CD14-positive monocyte (primary cell): ENCODE results near the gene NXNL1. TPM values are rescaled to one million over a fixed set of nuclear protein-coding genes. Genes with fewer than 3 reads are reported as not detected.

ENCODE experiments used
- DNase-seq, 3 donors: peaks; one replicate each; pipeline ENCODE4 v3.0.0-alpha.2; 2011 to 2022
- H2AFZ ChIP-seq: 2 replicates; pipeline ENCODE4 v1.6.0; 2012; ENCODE audit warnings: mild to moderate bottlenecking, low read depth, low read length, inconsistent platforms; ENCODE audit not compliant: insufficient read depth, poor library complexity, severe bottlenecking
- H3K27ac ChIP-seq, 2 donors: 1 replicate in 1 of 2; 2 replicates in 1 of 2; pipeline ENCODE4 v1.5.1; 2012 to 2013; ENCODE audit warnings: low read length in 2 of 2, control low read depth in 1 of 2, inconsistent platforms in 1 of 2, low read depth in 1 of 2, mild to moderate bottlenecking in 1 of 2
- H3K27me3 ChIP-seq, 2 donors: one replicate each; pipeline versions ENCODE4 v1.6.0 to v1.6.1; 2011 to 2013; ENCODE audit warnings: low read length in 2 of 2; ENCODE audit not compliant: control insufficient read depth in 2 of 2, insufficient read depth in 2 of 2
- H3K36me3 ChIP-seq, 2 donors: replicated peaks in 1 of 2; 1 replicate in 1 of 2; 2 replicates in 1 of 2; pipeline versions ENCODE4 v1.5.1 to v1.6.1; 2012 to 2013; ENCODE audit warnings: low read length in 2 of 2, control low read depth in 1 of 2, inconsistent platforms in 1 of 2, mild to moderate bottlenecking in 1 of 2; ENCODE audit not compliant: insufficient read depth in 2 of 2, control insufficient read depth in 1 of 2
- H3K4me1 ChIP-seq, 2 donors: 1 replicate in 1 of 2; 2 replicates in 1 of 2; pipeline versions ENCODE4 v1.5.1 to v1.6.1; 2012 to 2013; ENCODE audit warnings: low read length in 2 of 2, control low read depth in 1 of 2, inconsistent platforms in 1 of 2, mild to moderate bottlenecking in 1 of 2, moderate library complexity in 1 of 2; ENCODE audit not compliant: insufficient read depth in 2 of 2, control insufficient read depth in 1 of 2
- H3K4me2 ChIP-seq: replicated peaks from 2 replicates; pipeline ENCODE3; 2012; ENCODE audit warnings: low read length, moderate library complexity, mild to moderate bottlenecking; ENCODE audit not compliant: poor library complexity, severe bottlenecking; ENCODE audit errors: extremely low read depth
- H3K4me3 ChIP-seq, 3 experiments: fragments of 200-600 bp in 1 of 3; sonication (generic) in 1 of 3; replicated peaks in 1 of 3; 1 replicate in 2 of 3; 2 replicates in 1 of 3; pipeline ENCODE4 v1.5.1; 2011 to 2013; ENCODE audit warnings: low read length in 3 of 3, mild to moderate bottlenecking in 3 of 3, control low read depth in 2 of 3, low read depth in 2 of 3, inconsistent platforms in 1 of 3, moderate library complexity in 1 of 3
- H3K79me2 ChIP-seq: 2 replicates; pipeline ENCODE4 v1.6.0; 2012; ENCODE audit warnings: mild to moderate bottlenecking, control low read depth, inconsistent platforms, low read length, moderate library complexity; ENCODE audit not compliant: insufficient read depth
- H3K9ac ChIP-seq: 2 replicates; pipeline ENCODE4 v1.6.0; 2017; ENCODE audit warnings: low read length, mild to moderate bottlenecking; ENCODE audit not compliant: insufficient read depth, poor library complexity, severe bottlenecking
- H3K9me3 ChIP-seq, 2 donors: replicated peaks in 1 of 2; 1 replicate in 1 of 2; 2 replicates in 1 of 2; pipeline versions ENCODE4 v1.5.1 to v1.6.1; 2012 to 2013; ENCODE audit warnings: low read length in 2 of 2, control low read depth in 1 of 2; ENCODE audit not compliant: control insufficient read depth in 1 of 2, insufficient read depth in 1 of 2
- H4K20me1 ChIP-seq: 2 replicates; pipeline ENCODE4 v1.6.0; 2012; ENCODE audit warnings: mild to moderate bottlenecking, low read length, control low read depth, moderate library complexity; ENCODE audit not compliant: insufficient read depth
- H3K27ac Mint-ChIP-seq, 7 donors: one replicate each; pipeline ENCODE4 v1.8.0; 2020; ENCODE audit warnings: mild to moderate bottlenecking in 7 of 7, mixed read lengths in 7 of 7, moderate library complexity in 6 of 7, inconsistent platforms in 2 of 7
- H3K27me3 Mint-ChIP-seq, 3 donors: one replicate each; pipeline ENCODE4 v1.8.0; 2021 to 2022; ENCODE audit warnings: low read depth in 3 of 3, mild to moderate bottlenecking in 3 of 3, mixed read lengths in 3 of 3, moderate library complexity in 3 of 3, inconsistent platforms in 1 of 3
- H3K36me3 Mint-ChIP-seq, 2 donors: one replicate each; pipeline ENCODE4 v1.8.0; 2020; ENCODE audit warnings: mixed read lengths in 2 of 2, inconsistent platforms in 1 of 2, mild to moderate bottlenecking in 1 of 2
- H3K4me1 Mint-ChIP-seq: one replicate; pipeline ENCODE4 v1.8.0; 2020; ENCODE audit warnings: mild to moderate bottlenecking, mixed read lengths
- H3K4me3 Mint-ChIP-seq, 2 donors: one replicate each; pipeline ENCODE4 v1.8.0; 2020; ENCODE audit warnings: mild to moderate bottlenecking in 2 of 2, mixed read lengths in 2 of 2, moderate library complexity in 1 of 2
- H3K9me3 Mint-ChIP-seq, 7 donors: one replicate each; pipeline ENCODE4 v1.8.0; 2020 to 2022; ENCODE audit warnings: mixed read lengths in 7 of 7, mild to moderate bottlenecking in 6 of 7, moderate library complexity in 6 of 7, inconsistent platforms in 2 of 7
- CTCF ChIP-seq: fragments of 200-600 bp; IDR thresholded peaks from one replicate; pipeline ENCODE4 v1.8.0; 2022; ENCODE audit warnings: antibody characterized with exemption, mild to moderate bottlenecking
- WGBS: methylation state at CpG from one replicate; pipeline ENCODE4 v1.1.5; 2013; ENCODE audit warnings: missing lambda C conversion rate; ENCODE audit not compliant: insufficient coverage; 5-methylcytosine and 5-hydroxymethylcytosine counted together
- intact Hi-C, 2 donors: fragments of 100-400 bp; cut with micrococcal nuclease; formaldehyde crosslinking; loops; one replicate each; pipeline versions ENCODE4 v1.15.0 to v1.15.1; 2023
- polyA plus RNA-seq, 3 donors: library from polyadenylated mRNA; depleted of rRNA in 1 of 3; unstranded in 2 of 3; stranded (reverse) in 1 of 3; fragments of 300-500 nt in 2 of 3; fragments of >200 nt in 1 of 3; fragmentation: Illumina TruSeq in 2 of 3; gene quantifications; 1 replicate in 2 of 3; 2 replicates in 1 of 3; pipeline ENCODE4 v1.2.3, GENCODE V29; 2012 to 2021

NXNL1 gene
- polyA plus RNA-seq, 3 donors, result not detected

GRCh38 chr19:17419621-17420474 lies 40.9 kb downstream of the NXNL1 start, which contains the start of gene MVB12A:
Gene MVB12A, plus strand, starts transcription at chr19:17420047. Its CDS starts 89 bp downstream, at chr19:17420136.
- under 1% methylated on average over 85 of the region's 85 CpGs for WGBS
- Histone ChIP-seq H3K9me3 (no peaks in the 10 kb centered on the region), H3K4me2 (peak within 1 kb of the TSS; percentile 94), H2AFZ (peak within 1 kb of the TSS; percentile 99), H3K9ac (peak within 1 kb of the TSS; percentile 79), H3K4me3 (peak within 1 kb of the TSS; percentile 65 to 83 (median 76)), H4K20me1 (no peaks in the 10 kb centered on the region), H3K27me3 (no peaks in the 10 kb centered on the region), H3K27ac (peak within 1 kb of the TSS; percentile 59 to 83), H3K4me1 (peaks cover 15 to 26% of the 10 kb centered on the region in 2 donors), H3K36me3 (peaks cover 11 to 35% of the 10 kb centered on the region in 2 donors), H3K79me2 (no peaks in the 10 kb centered on the region)
- intact Hi-C loops, result loop anchor here (2.0 to 5.0 kb wide), 3 partner anchors 13 to 1497 kb away; partner anchors contain the start of genes BST2 (in 1 of the 2), COPE (in 1 of the 2) and DDX49 (in 1 of the 2)
- Mint-ChIP-seq H3K36me3 (peaks cover 31 to 49% of the 10 kb centered on the region in 2 donors), H3K9me3 (no peaks in the 10 kb centered on the region), H3K4me1 (peaks cover 23% of the 10 kb centered on the region), H3K27me3 (peaks cover 0 to 2% (median 0%) of the 10 kb centered on the region in 3 donors), H3K4me3 (peak within 1 kb of the TSS; percentile 81 to 94), H3K27ac (peak within 1 kb of the TSS; percentile 83 to 97 (median 94))
- TF ChIP-seq CTCF, result no peak
- peak; percentile 96 to 99 (median 97) for DNase-seq

DNA sequence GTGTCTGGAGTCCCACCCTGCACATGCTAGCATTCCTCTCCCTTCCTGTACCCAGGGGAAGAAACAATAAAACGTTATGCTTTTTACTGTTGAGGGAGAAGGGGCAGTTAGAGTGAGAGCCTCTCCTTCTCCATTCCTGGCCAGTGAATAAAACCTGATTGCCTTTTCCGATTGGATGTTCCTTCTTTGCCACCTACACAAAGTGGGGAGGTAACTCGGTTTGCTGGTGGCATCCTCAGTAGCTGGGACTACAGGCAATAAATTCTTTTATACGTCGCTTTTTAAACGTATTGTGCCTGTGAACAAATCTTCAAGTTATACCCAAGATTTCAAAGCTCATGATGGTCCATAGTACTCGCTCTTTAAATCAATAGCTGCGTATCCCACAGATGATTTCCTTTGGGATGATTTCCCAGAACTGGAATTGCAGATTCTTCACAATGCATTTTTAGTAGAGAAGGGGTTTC lies 41.5 kb downstream of the NXNL1 start:
- H3K4me1 ChIP-seq, result peaks cover 15 to 21% of the 10 kb centered on the region in 2 donors
- peak overlapping the region; percentile 59 to 83 for H3K27ac ChIP-seq
- no peak for TF ChIP-seq CTCF
- peak overlapping the region; percentile 79 for H3K9ac ChIP-seq
- intact Hi-C loops, result loop anchor here in 1 of 2 donors (2.0 to 5.0 kb wide), 2 partner anchors 14 to 1498 kb away; partner anchors contain the start of genes BST2, COPE and DDX49
- 0% methylated on average over 1 of the region's 8 CpGs for WGBS
- DNase-seq, result no peak
- H3K4me1 Mint-ChIP-seq, result peaks cover 20% of the 10 kb centered on the region
- no peaks in the 10 kb centered on the region for H3K9me3 Mint-ChIP-seq
- peak overlapping the region; percentile 81 to 94 for H3K4me3 Mint-ChIP-seq
- H3K36me3 Mint-ChIP-seq, result peaks cover 34 to 50% of the 10 kb centered on the region in 2 donors
- peak overlapping the region; percentile 94 for H3K4me2 ChIP-seq
- H3K4me3 ChIP-seq, result peak overlapping the region; percentile 54 to 83 (median 65)
- H3K79me2 ChIP-seq, result no peaks in the 10 kb centered on the region
- no peaks in the 10 kb centered on the region for H3K27me3 ChIP-seq
- no peaks in the 10 kb centered on the region for H3K9me3 ChIP-seq
- H3K36me3 ChIP-seq, result peaks cover 16 to 40% of the 10 kb centered on the region in 2 donors
- peak overlapping the region; percentile 83 to 97 (median 94) for H3K27ac Mint-ChIP-seq
- H4K20me1 ChIP-seq, result no peaks in the 10 kb centered on the region
- peak overlapping the region; percentile 99 for H2AFZ ChIP-seq
- H3K27me3 Mint-ChIP-seq, result peaks cover 0 to 2% (median 0%) of the 10 kb centered on the region in 3 donors
